Ovary (tissue), 3 donors: ENCODE measurements around the gene IPP.

Experiments used
- EP300 ChIP-seq: sonication (generic); formaldehyde crosslinking; IDR thresholded peaks from one replicate; pipeline ENCODE4 v1.6.1; 2017; ENCODE audit warnings: antibody characterized with exemption
- POLR2A ChIP-seq: fragments of 450-650 bp; IDR thresholded peaks from one replicate; pipeline ENCODE4 v1.6.1; 2017; ENCODE audit warnings: antibody characterized with exemption, mild to moderate bottlenecking, moderate library complexity
- TF ChIP-seq, protein P1 (sequence below), 3 donors: fragments of 450-650 bp in 2 of 3; fragments of 200-600 bp in 1 of 3; IDR thresholded peaks; one replicate each; pipeline versions ENCODE4 v1.5.1 to v1.8.0; 2016 to 2022; ENCODE audit warnings: antibody characterized with exemption in 3 of 3, mild to moderate bottlenecking in 1 of 3
- donor health status: DM: no; HTN: no; CAD: no.

GRCh38 chr1:45694823-45695222 is 55.6 kb downstream of the IPP start:
- no peak for TF ChIP-seq POLR2A
- TF ChIP-seq, protein P1, sequence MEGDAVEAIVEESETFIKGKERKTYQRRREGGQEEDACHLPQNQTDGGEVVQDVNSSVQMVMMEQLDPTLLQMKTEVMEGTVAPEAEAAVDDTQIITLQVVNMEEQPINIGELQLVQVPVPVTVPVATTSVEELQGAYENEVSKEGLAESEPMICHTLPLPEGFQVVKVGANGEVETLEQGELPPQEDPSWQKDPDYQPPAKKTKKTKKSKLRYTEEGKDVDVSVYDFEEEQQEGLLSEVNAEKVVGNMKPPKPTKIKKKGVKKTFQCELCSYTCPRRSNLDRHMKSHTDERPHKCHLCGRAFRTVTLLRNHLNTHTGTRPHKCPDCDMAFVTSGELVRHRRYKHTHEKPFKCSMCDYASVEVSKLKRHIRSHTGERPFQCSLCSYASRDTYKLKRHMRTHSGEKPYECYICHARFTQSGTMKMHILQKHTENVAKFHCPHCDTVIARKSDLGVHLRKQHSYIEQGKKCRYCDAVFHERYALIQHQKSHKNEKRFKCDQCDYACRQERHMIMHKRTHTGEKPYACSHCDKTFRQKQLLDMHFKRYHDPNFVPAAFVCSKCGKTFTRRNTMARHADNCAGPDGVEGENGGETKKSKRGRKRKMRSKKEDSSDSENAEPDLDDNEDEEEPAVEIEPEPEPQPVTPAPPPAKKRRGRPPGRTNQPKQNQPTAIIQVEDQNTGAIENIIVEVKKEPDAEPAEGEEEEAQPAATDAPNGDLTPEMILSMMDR (IDR thresholded peaks at IDR 0.05), result no peak
- TF ChIP-seq EP300, result no peak
